GM19239 (cell line): ENCODE data around the gene BANF2.
"Not testable (repeated sequence)": the region's sequence is repeated elsewhere in the genome, so short reads cannot be mapped to it uniquely, and the experiment has no call there.

Experiments used
- DNase-seq: peaks from one replicate; pipeline ENCODE4 v3.0.0; 2011; ENCODE audit warnings: low spot score; ENCODE audit not compliant: insufficient read length
- FAIRE-seq: peaks from 2 replicates; lab custom pipeline; 2011; peaks lifted over from hg19 to GRCh38; lab: Jason Lieb, UNC

BANF2 gene

DNA sequence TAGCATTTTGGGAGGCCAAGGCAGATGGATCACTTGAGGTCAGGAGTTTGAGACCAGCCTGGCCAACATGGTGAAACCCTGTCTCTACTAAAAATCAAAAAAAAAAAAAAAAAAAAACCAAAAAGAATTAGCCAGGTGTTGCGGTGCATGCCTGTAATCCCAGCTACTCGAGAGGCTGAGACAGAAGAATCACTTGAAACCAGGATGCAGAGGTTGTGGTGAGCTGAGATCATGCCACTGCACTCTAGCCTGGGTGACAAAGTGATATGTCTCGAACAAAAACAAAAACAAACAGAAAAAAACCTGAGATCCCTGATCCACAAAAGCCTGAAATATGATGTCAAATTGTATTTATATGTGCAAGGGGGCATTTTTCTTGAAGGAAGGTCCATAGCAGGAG lies 8.2 kb downstream of the BANF2 start:
- not testable (repeated sequence) for DNase-seq

GRCh38 chr20:17708675-17709360 lies 9.1 kb downstream of the BANF2 start:
- FAIRE-seq: no peak
- no peak for DNase-seq

More for the DNA sequence above, 8.2 kb downstream of the BANF2 start:
- FAIRE-seq: not testable (repeated sequence)

GRCh38 chr20:17709361-17710293 lies 9.9 kb downstream of the BANF2 start:
- DNase-seq (no peak), FAIRE-seq (no peak)

DNA sequence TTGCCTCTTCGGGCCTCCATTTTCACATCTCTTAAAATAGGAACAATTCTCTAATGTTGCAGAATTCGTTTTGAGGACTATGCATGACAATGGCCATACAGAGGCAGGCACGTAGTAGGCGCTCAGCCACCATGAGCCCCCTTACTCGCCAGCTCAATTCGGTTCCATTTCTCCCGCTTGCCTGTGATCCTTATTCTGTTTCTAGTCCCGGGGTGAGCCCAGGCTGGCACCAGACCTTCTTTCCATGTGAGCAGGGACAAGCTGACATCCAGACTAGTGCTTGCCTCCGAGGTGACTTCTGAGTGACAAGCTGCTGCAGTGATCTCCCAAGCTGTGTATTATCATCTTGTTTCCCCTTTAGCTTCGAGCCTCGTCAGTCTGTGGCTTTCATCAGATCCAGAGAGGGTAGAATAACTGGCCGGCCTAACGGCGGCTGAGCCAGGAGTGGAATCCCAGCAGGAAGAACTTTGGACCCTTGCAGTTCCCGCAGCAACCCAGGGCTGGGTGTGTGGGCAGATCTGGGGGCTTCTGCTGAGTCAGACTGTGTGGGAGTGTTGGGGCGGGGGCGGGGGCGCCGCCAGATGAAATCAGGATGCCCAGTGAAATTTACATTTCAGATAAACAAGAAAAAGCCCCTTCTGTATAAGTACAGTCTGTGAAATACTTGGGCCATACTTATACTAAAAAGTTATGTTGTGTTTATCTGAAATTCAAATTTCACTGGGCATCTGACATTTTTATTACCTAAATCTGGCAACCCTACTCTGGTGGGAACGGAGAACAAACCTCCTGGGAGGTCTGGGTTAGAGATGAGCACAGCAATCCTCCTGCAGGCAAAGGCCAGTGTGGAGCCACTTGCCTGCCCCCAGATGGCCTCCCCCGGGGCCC lies 10.9 kb downstream of the BANF2 start:
- FAIRE-seq (no peak), DNase-seq (no peak)

GRCh38 chr20:17711267-17711627 lies 11.5 kb downstream of the BANF2 start:
- FAIRE-seq (no peak), DNase-seq (no peak)

GRCh38 chr20:17712201-17712600 lies 12.4 kb downstream of the BANF2 start:
- FAIRE-seq (no peak), DNase-seq (no peak)

DNA sequence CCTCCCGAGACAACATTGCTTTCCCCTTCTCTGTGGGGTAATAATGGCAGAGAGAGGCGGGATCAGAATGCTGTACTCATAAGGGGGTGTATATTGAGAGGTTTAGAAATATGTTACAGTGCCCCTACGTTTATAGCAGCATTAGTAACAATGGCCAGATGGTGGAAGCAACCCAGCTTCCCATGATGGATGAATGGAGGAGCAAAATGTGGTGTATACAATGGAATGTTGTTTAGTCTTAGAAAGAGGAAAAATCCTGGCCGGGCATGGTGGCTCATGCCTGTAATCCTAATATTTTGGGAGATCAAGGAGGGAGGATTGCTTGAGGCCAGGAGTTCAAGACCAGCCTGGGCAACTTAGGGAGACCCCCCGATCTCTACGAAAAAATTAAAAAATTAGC lies 12.9 kb downstream of the BANF2 start:
- FAIRE-seq (no peak), DNase-seq (no peak)

DNA sequence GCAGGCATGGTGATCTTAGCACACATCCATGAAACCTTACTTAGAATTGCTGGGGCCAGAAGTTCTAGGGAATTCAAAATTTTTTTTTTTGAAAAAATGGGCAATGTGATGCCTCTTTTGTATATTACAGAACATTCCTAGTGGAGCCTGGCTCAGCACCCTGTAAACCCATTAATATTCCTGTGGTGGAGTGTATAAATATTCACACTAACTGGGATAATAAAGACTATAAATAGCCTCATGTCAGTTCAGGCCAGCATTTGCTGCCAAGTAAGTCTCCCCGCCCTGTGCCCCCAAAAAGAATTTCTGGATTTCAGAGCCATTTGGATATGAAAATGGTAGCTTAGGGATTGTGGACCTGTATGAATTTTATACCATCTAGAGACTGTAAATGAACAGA lies 14.8 kb downstream of the BANF2 start:
- no peak for DNase-seq
- no peak for FAIRE-seq

- FAIRE-seq: no peak
- no peak for DNase-seq
Observed at GRCh38 chr20:17715075-17715474, 15.3 kb downstream of the BANF2 start.

- DNase-seq: no peak
Observed at GRCh38 chr20:17716331-17716730, 16.6 kb downstream of the BANF2 start.

DNA sequence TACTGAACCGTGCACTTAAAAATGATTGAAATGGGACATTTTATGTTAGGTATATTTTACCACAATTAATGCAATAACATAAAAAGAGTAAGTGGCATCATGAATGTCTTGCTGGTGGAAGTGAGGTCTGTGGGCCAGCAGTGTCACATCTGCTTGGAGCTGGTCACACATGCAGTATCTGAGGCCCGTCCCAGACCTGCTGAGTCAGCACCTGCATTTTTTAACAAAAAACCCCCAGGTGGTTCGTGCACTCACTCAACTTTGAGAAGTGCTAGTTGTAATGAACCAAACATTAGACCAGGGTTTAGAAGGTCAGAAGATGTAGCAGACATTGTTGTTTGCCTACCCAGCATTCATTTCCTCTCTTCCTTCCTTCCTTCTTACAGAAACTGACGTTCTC lies 21.0 kb downstream of the BANF2 start:
- no peak for FAIRE-seq

More at GRCh38 chr20:17716331-17716730, 16.6 kb downstream of the BANF2 start:
- FAIRE-seq: no peak

DNA sequence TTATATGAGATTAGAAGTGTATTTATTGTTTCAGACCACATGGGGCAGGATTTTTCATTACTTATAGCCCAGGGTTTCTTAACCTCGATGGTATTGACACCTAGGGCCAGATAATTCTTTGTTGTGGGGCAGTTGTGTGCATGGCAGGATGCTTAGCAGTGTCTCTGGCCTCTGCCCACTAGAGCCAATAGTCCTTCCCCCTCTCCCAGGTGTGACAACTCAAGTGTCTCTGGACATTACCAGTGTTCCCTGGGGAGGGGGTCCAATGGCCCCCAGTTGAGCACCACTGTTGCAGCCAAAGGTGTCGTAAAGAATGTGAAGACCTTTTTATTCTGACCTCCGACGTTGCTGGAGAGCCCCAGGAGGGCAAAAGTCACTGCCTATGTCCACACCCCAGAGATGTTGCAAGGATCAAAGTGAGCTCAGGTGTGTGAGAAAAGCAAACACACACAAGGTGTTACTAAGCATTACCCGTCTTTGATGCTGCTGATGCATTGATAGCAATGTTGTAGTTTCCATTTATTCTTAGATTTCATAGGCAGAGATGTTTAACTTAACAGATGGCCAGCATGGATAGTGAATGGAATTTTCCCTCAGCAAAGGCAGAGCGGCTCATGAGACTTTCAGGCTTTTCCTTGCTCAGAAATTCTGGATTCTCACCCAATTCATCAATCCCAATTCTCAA lies 22.2 kb downstream of the BANF2 start:
- no peak for FAIRE-seq
- DNase-seq: no peak

More for the DNA sequence above, 21.0 kb downstream of the BANF2 start:
- no peak for DNase-seq

GRCh38 chr20:17722493-17723300 lies 22.9 kb downstream of the BANF2 start:
- no peak for FAIRE-seq

GRCh38 chr20:17723301-17723691 lies 23.5 kb downstream of the BANF2 start:
- no peak for DNase-seq
- no peak for FAIRE-seq

More at GRCh38 chr20:17722493-17723300, 22.9 kb downstream of the BANF2 start:
- no peak for DNase-seq

DNA sequence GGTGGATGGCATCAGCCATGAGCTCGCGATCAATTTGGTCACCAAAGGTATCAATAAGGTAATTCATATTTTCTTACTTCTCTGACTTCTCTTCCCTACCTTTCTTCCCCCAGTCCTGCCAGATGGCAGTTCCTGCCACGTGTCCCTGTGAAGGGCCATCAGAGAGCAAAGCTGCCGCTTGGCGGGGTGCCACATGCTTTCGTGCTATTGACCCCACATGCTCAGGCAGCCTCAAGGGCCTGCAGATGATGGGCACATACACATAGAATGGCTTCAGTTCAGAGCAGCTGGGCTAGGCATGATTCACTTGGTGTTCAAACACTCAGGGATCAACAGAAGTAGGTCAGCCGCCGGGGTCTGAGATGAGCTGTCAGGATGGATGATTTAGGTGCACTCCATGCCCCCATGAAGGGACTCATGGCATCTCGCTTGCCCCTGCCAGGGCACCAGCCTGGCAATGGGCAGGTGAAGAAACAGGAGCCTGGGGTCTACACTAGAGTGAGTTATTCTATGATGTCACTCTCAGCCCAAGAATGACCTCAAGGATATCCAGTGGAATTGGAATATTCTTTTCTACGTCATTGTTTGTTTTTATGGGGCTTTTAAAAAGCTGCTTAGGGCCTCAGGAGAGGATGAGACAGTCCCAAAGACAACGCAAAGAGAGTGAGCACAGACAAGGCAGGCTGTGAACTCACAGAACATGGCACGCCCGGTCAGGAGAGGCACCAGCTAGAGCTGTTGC lies 25.5 kb downstream of the BANF2 start:
- FAIRE-seq (no peak), DNase-seq (no peak)

DNA sequence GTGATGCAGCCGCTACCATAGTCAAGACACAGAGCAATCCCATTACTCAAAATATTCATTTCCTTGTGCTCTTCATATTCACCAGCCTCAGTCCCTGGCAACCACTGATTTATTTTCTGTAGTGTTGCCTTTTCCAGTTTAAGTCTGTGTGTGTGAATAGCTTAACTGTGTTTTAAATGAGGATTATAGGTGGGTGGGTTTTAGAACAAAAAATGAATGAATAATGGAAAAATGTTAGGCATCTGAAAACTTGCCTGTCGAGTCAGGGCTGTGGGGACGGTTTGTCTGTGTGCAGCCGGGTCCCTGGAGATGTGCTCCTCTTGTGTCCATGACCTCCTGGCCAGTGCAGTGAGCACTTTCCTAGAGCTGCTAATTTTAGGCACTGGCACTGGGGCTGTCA lies 27.1 kb downstream of the BANF2 start:
- DNase-seq (no peak), FAIRE-seq (no peak)

DNA sequence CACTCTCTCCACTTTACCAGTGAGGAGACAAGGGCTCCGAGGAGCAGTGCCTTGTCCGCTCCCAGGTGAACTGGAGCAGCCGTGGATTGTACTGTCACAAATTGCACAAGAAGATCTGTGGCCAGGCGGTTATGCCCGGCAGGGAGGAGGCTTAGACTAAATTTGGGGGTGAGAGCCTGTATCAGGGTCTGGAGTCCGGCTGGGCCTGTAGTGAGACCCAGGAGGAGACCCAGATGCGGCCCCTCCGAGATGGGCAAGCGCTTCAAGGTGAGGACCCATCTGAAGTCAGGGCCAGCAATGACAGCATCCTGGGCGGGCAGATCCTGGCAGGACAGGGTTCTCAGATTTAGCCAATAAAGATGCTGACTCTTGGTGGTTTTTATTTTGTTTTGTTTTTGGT lies 27.6 kb downstream of the BANF2 start:
- FAIRE-seq: no peak

GRCh38 chr20:17728074-17728473 lies 28.3 kb downstream of the BANF2 start:
- DNase-seq (no peak), FAIRE-seq (no peak)

More for the DNA sequence above, 27.6 kb downstream of the BANF2 start:
- no peak for DNase-seq
